ENCODE results near the gene MAN1C1. TPM values are rescaled to one million over a fixed set of nuclear protein-coding genes. Genes with fewer than 3 reads are reported as not detected.

MAN1C1 gene
- total RNA-seq, 1 experiment from 2014 or later, result 9.3 TPM

DNA sequence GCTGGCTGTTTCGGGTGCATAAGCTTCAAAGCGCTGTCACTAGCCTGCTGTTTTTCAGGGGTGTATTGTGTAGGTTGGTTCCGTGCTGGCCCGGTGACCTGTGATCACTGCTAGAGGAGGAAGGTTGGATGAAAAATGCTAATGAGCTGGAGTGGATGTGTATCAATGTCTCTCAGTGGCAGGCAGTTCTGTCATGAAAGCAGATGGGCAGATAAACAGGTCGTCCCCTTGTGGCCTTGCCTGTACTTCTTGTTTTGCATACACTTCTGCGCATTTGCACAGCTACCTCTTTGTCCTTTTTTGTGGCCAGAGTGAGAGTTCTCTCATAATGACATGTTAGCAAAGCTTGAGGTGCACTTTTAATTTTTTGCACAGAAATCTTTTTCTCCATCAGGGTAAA, 186.3 kb downstream of the MAN1C1 start:
- TF ChIP-seq, protein P1, sequence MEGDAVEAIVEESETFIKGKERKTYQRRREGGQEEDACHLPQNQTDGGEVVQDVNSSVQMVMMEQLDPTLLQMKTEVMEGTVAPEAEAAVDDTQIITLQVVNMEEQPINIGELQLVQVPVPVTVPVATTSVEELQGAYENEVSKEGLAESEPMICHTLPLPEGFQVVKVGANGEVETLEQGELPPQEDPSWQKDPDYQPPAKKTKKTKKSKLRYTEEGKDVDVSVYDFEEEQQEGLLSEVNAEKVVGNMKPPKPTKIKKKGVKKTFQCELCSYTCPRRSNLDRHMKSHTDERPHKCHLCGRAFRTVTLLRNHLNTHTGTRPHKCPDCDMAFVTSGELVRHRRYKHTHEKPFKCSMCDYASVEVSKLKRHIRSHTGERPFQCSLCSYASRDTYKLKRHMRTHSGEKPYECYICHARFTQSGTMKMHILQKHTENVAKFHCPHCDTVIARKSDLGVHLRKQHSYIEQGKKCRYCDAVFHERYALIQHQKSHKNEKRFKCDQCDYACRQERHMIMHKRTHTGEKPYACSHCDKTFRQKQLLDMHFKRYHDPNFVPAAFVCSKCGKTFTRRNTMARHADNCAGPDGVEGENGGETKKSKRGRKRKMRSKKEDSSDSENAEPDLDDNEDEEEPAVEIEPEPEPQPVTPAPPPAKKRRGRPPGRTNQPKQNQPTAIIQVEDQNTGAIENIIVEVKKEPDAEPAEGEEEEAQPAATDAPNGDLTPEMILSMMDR (conservative IDR thresholded peaks at IDR 0.05), result no peak
- WGBS (ENCODE audit: extremely low coverage, insufficient read length, low lambda C conversion rate), result no CpG with 5 or more reads among the region's 6 CpGs

More for the DNA sequence above, 186.3 kb downstream of the MAN1C1 start:
- Histone ChIP-seq H3K79me1 (ENCODE audit: insufficient read depth, low read depth, low read length, poor library complexity, severe bottlenecking) (no peaks in the 10 kb centered on the region), H4K5ac (ENCODE audit: insufficient read length, low read depth, low read length) (no peak overlapping the region), H2BK120ac (ENCODE audit: low read depth, low read length, poor library complexity, severe bottlenecking) (no peak overlapping the region), H3K9ac (ENCODE audit: extremely low read depth, insufficient read length, low read length) (peak overlapping the region; percentile 24), H2BK20ac (ENCODE audit: low read depth, low read length, poor library complexity, severe bottlenecking) (no peak overlapping the region), H4K8ac (replicated peaks; ENCODE audit: insufficient read length, low read depth, low read length) (no peak overlapping the region), H2AK5ac (ENCODE audit: insufficient read length, low read length) (no peak overlapping the region), H3K23ac (ENCODE audit: insufficient read length, low read depth, low read length) (no peak overlapping the region), H3K14ac (ENCODE audit: insufficient read depth, low read length) (no peak overlapping the region), H4K91ac (ENCODE audit: insufficient read length, low read depth, low read length) (no peak overlapping the region), H3K23me2 (ENCODE audit: insufficient read length, low read depth, low read length, poor library complexity, severe bottlenecking) (peaks cover 6% of the 10 kb centered on the region), H3K27me3 (ENCODE audit: insufficient read depth, low read length) (no peaks in the 10 kb centered on the region), H3K4me1 (ENCODE audit: insufficient read depth, low read length) (no peaks in the 10 kb centered on the region), H3T11ph (ENCODE audit: low read length) (no peak overlapping the region), H2BK12ac (ENCODE audit: insufficient read length, low read depth, low read length) (no peak overlapping the region), H2BK5ac (ENCODE audit: insufficient read length, low read length) (no peak overlapping the region), H3K9me3 (ENCODE audit: control insufficient read depth, low read depth, low read length) (no peaks in the 10 kb centered on the region), H3K4ac (ENCODE audit: low read depth, low read length) (no peak overlapping the region), H2AFZ (ENCODE audit: low read length) (no peak overlapping the region), H3K27ac (ENCODE audit: insufficient read length, low read depth, low read length) (no peak overlapping the region), H3K79me2 (ENCODE audit: insufficient read depth, low read length) (no peaks in the 10 kb centered on the region), H3K4me2 (ENCODE audit: insufficient read depth, insufficient read length, low read length) (no peak overlapping the region), H3K18ac (ENCODE audit: insufficient read length, low read depth, low read length) (no peak overlapping the region), H2BK15ac (ENCODE audit: low read depth, low read length) (no peak overlapping the region), H4K20me1 (ENCODE audit: control insufficient read depth, insufficient read depth, insufficient read length) (no peaks in the 10 kb centered on the region), H3K56ac (ENCODE audit: insufficient read length, low read depth, low read length) (no peak overlapping the region)
- Mint-ChIP-seq H3K27me3 (ENCODE audit: low read depth) (peaks cover 3% of the 10 kb centered on the region; the same call in 1 of the 2 replicates), H3K9me3 (no peaks in the 10 kb centered on the region), H3K4me1 (peaks cover 22 to 37% of the 10 kb centered on the region in 2 experiments), H3K27ac (0 out of 7 replicates have a peak overlapping the region, but pooled peaks of 1 of the 3 experiments have one; percentile 4), H3K4me3 (no peak overlapping the region; a peak in 2 of 5 replicates), H3K36me3 (ENCODE audit: insufficient read depth in 1 of 3, low read depth in 3 of 3) (peaks cover 7 to 38% (median 18%) of the 10 kb centered on the region in 3 experiments; a peak in 6 of 7 replicates)
- DNase-seq, result no peak
